RWPE1 (cell line): Measurements from ENCODE around the gene STAT5B.
A peak's percentile ranks its signal among the peaks of the same experiment; 100 is the strongest.

Experiments used
- CTCF ChIA-PET: fragments of 350-600 bp; sonication (Branson Sonifier 250); formaldehyde crosslinking; extraction: SDS; loops from one replicate; lab custom pipeline; 2021; lab: Yijun Ruan, JAX
- POLR2A ChIA-PET: fragments of 400-600 bp; formaldehyde crosslinking; extraction: SDS; loops from one replicate; lab custom pipeline; 2020; ENCODE audit warnings: antibody characterized with exemption; ENCODE audit not compliant: low non-redundant PET; lab: Yijun Ruan, JAX
- DNase-seq: peaks from one replicate; pipeline ENCODE4 v3.0.0; 2012; ENCODE audit warnings: low spot score
- H3K27ac ChIP-seq: fragments of 450-650 bp; 2 replicates; pipeline ENCODE4 v1.5.1; 2017
- CTCF ChIP-seq: fragments of 450-650 bp; conservative IDR thresholded peaks from 2 replicates; pipeline ENCODE4 v1.5.1; 2017; ENCODE audit warnings: low read depth, mild to moderate bottlenecking

STAT5B gene

GRCh38 chr17:42163696-42164407 lies 112.3 kb downstream of the STAT5B start:
- no peak for DNase-seq
- no peak for TF ChIP-seq CTCF
- POLR2A ChIA-PET, result no interaction called here

GRCh38 chr17:42163113-42163512 lies 113.1 kb downstream of the STAT5B start:
- no peak for DNase-seq
- POLR2A ChIA-PET, result no interaction called here
- CTCF ChIA-PET, result no interaction called here
- no peak; the same call in 1 of the 2 replicates for TF ChIP-seq CTCF
- H3K27ac ChIP-seq, result no peak overlapping the region

More at GRCh38 chr17:42163696-42164407, 112.3 kb downstream of the STAT5B start:
- CTCF ChIA-PET, result interaction anchor here (1.0 kb wide), 1 partner anchor 85 kb away, joined by 5 read pairs; no protein-coding TSS in a partner anchor
- H3K27ac ChIP-seq, result no peak overlapping the region

- DNase-seq, result no peak
- H3K27ac ChIP-seq, result no peak overlapping the region
- POLR2A ChIA-PET, result no interaction called here
- no peak for TF ChIP-seq CTCF
- CTCF ChIA-PET, result interaction anchor here (0.6 kb wide), 2 partner anchors 41 to 373 kb away, joined by 3 to 4 read pairs; no protein-coding TSS in a partner anchor
These were observed 115.7 kb downstream of the STAT5B start for GRCh38 chr17:42160531-42160910.

GRCh38 chr17:42159796-42160530 lies 116.2 kb downstream of the STAT5B start:
- TF ChIP-seq CTCF, result no peak
- ChIA-PET POLR2A (interaction anchor here (0.6 kb wide), 1 partner anchor 154 kb away, joined by 3 read pairs; no protein-coding TSS in a partner anchor), CTCF (interaction anchor here (0.6 kb wide), 1 partner anchor 41 kb away, joined by 3 read pairs; no protein-coding TSS in a partner anchor)
- no peak for DNase-seq
- no peak overlapping the region for H3K27ac ChIP-seq

GRCh38 chr17:42155614-42156045 lies 120.6 kb downstream of the STAT5B start:
- no peak for TF ChIP-seq CTCF
- DNase-seq, result no peak
- peak overlapping the region; percentile 68 for H3K27ac ChIP-seq
- ChIA-PET POLR2A (no interaction called here), CTCF (no interaction called here)

- ChIA-PET POLR2A (no interaction called here), CTCF (no interaction called here)
- no peak for TF ChIP-seq CTCF
- no peak for DNase-seq
- H3K27ac ChIP-seq, result peak overlapping the region; percentile 68
These were observed 122.1 kb downstream of the STAT5B start for GRCh38 chr17:42153919-42154742.
